Fibroblast of skin of left quadriceps (primary cell): ENCODE results near the gene FASTK.
"Not testable (repeated sequence)": the region's sequence is repeated elsewhere in the genome, so short reads cannot be mapped to it uniquely, and the experiment has no call there.

Source experiments
- DNase-seq, 2 experiments: peaks; one replicate each; pipeline ENCODE4 v3.0.0-alpha.2; 2013; ENCODE audit warnings: low read depth in 2 of 2

Gene FASTK

GRCh38 chr7:151046603-151047573 is 33.7 kb downstream of the FASTK start:
- peak in 1 of 2 experiments; percentile 26 for DNase-seq

DNA sequence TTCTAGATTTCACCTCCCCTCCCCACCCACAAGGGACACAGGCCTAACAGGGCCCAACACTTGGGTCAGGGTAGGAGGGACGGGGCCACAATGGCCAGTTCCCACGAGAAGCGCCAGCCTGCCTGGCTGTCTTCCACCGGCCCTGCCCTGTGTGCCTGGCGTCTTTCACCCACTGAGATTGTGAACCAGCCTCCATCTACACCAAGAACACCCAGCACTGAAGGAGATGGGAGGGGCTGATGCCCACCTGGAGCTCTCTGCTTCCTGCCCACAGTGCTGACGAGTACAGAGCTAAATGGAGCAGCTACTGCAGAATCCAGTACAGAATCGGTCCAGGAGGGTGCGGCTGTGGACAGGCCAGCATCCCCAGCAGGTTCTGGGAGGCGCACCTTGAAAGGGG is 34.6 kb downstream of the FASTK start:
- DNase-seq, result no peak

- no peak for DNase-seq
Measured at GRCh38 chr7:151045262-151045661, 35.3 kb downstream of the FASTK start.

DNA sequence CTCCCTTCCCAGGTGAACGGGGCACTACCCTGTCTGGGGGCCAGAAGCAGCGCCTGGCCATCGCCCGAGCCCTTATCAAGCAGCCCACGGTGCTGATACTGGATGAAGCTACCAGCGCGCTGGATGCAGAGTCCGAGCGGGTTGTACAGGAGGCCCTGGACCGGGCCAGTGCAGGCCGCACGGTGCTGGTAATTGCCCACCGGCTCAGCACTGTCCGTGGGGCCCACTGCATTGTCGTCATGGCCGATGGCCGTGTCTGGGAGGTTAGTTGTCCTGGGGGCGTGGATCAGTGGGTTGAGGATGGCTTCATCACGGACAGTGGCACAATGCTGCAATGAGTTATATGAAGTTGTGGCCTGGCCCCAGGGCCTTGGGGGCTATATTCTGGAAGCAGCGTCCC is 36.6 kb downstream of the FASTK start:
- DNase-seq, result no peak

DNA sequence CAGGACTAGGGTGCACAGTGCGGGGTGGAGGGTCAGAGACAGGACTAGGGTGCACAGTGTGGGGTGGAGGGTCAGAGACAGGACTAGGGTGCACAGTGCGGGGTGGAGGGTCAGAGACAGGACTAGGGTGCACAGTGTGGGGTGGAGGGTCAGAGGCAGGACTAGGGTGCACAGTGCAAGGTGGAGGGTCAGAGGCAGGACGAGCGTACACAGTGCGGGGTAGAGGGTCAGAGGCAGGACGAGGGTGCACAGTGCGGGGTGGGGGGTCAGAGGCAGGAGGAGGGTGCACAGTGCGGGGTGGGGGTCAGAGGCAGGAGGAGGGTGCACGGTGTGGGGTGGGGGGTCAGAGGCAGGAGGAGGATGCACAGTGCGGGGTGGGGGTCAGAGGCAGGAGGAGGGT is 37.2 kb downstream of the FASTK start:
- DNase-seq, result not testable (repeated sequence)

GRCh38 chr7:151040616-151041375 is 39.8 kb downstream of the FASTK start:
- DNase-seq, result no peak

- DNase-seq, result no peak
Measured at GRCh38 chr7:151039850-151040548, 40.6 kb downstream of the FASTK start.

- DNase-seq, result peak in 1 of 2 experiments; percentile 44
Measured at GRCh38 chr7:151038951-151039849, 41.4 kb downstream of the FASTK start.

GRCh38 chr7:151035902-151036301 is 44.7 kb downstream of the FASTK start:
- no peak for DNase-seq

DNA sequence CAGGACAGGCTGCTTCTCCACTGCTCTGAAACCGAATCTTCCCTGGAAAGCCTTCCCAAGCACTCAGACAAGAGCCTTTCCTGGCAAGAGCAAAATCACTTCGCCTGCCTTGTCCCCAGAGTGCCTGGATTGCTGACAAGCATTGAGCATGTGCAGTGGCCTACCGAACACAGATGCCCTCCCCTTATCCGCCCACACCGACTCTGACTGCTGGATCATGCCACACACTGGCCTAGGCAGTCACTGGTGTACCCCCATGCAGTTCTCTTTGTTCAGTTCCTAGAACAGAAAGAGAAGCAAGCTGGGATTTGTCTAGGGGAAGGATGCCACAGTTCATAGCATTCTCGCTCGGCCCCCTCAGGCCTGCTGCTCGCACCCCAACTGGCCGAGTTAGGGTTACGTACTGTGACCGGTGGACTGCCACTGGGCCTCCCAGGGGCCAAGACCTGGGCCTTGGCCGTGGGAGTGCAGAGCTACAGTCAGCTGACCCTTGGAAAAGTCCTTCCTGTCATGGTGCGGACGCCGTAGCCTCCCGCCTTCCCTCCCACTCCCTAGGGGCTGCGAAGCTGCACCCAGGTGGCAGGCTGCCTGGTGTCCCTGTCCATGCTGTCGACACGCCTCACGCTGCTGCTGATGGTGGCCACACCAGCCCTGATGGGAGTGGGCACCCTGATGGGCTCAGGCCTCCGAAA is 45.4 kb downstream of the FASTK start:
- DNase-seq, result no peak

- DNase-seq, result no peak
Measured at GRCh38 chr7:151034312-151035025, 46.1 kb downstream of the FASTK start.

DNA sequence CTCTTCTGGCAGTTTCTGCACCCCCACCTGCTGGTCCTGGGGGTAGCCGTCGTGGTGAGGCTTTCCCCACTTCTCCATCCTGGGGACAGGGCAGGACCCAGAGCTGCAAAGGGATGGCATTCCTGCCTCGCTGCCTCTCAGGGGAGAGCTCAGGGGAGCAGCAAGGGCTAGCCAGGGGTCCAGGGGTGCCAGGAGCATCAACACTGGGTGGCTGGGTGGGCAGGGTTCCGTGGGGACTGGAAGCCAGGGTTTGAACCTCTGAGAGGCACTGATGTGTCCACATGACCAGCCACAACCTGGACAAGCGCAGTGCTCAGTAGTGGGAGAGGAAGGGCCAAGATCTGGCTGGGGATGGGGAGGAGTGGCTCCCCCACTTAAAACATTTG is 46.8 kb downstream of the FASTK start:
- DNase-seq, result no peak

DNA sequence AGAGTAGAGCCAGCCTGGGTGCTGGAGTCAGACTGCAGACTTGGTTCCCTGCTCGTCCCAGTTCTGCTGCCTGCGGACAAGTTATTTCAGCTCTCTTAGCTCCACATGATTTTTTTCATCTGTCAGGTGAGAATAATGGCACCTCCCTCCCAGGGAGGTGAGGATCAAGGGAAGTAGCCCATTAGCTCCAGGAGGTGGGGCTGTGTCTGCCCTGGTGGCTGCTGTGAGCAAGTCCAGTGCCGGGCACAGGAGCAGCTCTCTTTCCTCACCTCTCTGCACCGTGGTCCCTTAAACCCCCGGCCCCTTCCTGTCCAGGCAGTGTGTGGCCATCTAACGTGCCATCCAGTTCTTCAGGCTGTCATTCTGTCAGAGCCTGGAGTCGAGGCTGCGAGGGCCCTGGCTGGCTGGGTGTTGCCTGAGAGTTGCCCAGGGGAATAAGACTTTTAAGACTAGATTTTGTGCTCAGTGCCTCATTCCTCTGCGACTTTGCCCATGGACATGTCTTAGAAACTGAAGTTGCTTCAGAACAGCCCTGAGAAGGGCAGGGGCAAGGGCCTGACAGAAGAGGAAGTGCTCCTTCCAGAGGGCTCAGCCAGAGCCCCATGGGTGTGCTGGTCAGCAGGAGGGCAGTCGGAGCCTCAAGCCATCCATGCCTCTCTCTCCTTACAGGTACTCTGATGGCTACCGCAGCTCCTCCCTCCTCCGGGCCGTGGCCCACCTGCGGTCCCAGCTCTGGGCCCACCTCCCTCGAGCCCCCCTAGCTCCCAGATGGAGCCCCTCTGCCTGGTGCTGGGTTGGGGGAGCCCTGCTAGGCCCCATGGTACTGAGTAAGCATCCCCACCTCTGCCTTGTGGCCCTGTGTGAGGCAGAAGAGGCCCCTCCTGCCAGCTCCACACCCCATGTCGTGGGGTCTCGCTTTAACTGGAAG is 47.4 kb downstream of the FASTK start:
- no peak for DNase-seq

GRCh38 chr7:151031011-151031410 is 49.6 kb downstream of the FASTK start:
- no peak for DNase-seq

- DNase-seq, result no peak
Measured at GRCh38 chr7:151028948-151029501, 51.6 kb downstream of the FASTK start.

DNA sequence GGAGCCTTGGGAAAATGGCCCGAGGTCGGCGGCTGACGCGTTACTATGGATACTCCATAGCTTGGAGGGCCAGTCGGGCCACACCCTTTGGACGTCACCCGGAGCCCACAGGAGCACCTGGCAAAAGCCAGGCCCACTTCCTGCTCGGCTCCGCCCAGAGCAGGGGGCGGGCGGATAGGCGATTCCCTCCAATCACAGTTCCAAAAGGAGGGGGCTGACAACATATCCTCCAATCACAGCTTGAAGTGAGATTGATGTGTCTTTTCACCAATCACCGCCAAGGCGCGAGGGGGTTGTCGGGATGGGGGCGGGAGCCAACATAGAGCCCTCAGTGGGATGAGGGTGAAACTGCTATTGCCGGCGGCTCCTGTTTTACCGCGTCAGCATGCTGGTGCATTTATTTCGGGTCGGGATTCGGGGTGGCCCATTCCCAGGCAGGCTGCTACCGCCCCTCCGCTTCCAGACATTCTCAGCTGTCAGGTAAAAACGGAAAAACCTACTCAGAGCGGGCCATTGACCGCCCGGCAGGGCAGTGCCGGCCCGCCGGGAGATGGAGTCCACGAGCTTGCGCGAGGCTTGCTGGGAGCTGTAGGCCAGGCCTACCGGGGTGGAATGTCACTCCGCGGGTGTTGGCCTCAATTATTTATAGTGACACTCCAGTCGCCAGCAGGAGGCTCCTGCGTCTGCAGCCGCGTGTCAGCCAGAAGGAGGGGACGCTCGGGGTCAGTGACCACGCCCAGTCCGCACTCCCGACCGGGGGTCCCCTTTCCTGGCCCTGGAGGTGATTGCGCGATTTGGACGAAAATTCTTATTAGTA is 52.3 kb downstream of the FASTK start, which contains the start of gene ABCB8:
TSS of gene ABCB8 (plus strand) at position 320 of the 817 bp plus-strand sequence. CDS start at position 386, 66 bp downstream.
- peak; percentile 98 for DNase-seq

DNA sequence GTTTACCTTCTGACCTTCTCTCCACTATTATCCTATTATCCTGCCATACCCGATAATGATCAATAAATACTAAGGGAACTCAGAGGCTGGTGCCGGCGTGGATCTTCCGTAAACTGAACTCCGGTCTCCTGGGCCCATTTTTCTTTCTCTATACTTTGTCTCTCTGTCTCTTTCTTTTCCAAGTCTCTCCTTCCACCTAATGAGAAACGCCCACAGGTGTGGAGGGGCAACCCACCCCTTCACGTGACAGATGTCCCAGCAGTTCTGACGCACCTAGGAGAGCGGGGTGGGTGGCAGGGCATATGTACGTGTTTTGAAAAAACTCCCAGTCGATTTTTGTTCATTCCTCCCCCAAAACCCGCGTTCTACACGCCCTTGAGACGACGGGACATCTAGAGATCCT is 52.9 kb downstream of the FASTK start:
- DNase-seq, result not testable (repeated sequence)
